K562 (cell line): ENCODE data around the gene GRAMD2B. TPM values are rescaled to one million over a fixed set of nuclear protein-coding genes. Genes with fewer than 3 reads are reported as not detected.

Source experiments
- ATAC-seq: fragments of 200-7000 bp; cut with Tn5 transposase; 3 replicates; pipeline ENCODE4 v1.9.1; 2020; ENCODE audit warnings: moderate library complexity
- BruUV-seq: library from RNA; stranded (reverse); fragments of 400-500 nt; replicated peaks from 2 replicates; lab custom pipeline; 2021; lab: Mats Ljungman, UMichigan
- CTCF ChIA-PET: fragments of 300-600 bp; formaldehyde crosslinking; extraction: SDS; loops from one replicate; lab custom pipeline; 2021; ENCODE audit warnings: low intra/inter-chr PET ratio; lab: Yijun Ruan, JAX
- POLR2A ChIA-PET: fragments of 300-600, 350-650 bp; sonication (Branson Sonifier 250); formaldehyde crosslinking; extraction: SDS; loops from one replicate; lab custom pipeline; 2021; ENCODE audit warnings: antibody characterized with exemption, inconsistent platforms; lab: Yijun Ruan, JAX
- DNase-seq, 4 experiments: peaks; one replicate each; pipeline versions ENCODE4 v3.0.0 to v3.0.0-alpha.2; 2011 to 2018; ENCODE audit warnings: low spot score in 3 of 4, mixed read lengths in 3 of 4; ENCODE audit errors: extremely low read depth in 1 of 4
- FAIRE-seq: peaks from 2 replicates; lab custom pipeline; 2011; peaks lifted over from hg19 to GRCh38; lab: Jason Lieb, UNC
- H2AFZ ChIP-seq: 2 replicates; pipeline ENCODE4 v1.6.0; 2011; ENCODE audit warnings: low read depth, low read length, control low read depth, inconsistent platforms
- H3K27ac ChIP-seq: fragments of 200-600 bp; 3 replicates; pipeline ENCODE4 v1.8.0; 2011; ENCODE audit warnings: low read depth, mild to moderate bottlenecking, control low read depth, inconsistent platforms, low read length, moderate library complexity, mixed read lengths; ENCODE audit errors: extremely low read depth
- H3K27me3 ChIP-seq, 2 experiments: fragments of 300-600 bp in 1 of 2; 2 replicates in 1 of 2; 3 replicates in 1 of 2; pipeline versions ENCODE4 v1.6.0 to v1.8.0; 2011; ENCODE audit warnings: inconsistent platforms in 2 of 2, low read length in 2 of 2, mild to moderate bottlenecking in 1 of 2, mixed read lengths in 1 of 2, moderate library complexity in 1 of 2; ENCODE audit not compliant: control insufficient read depth in 2 of 2, insufficient read depth in 2 of 2
- H3K36me3 ChIP-seq: fragments of 300-600 bp; 3 replicates; pipeline ENCODE4 v1.8.0; 2011; ENCODE audit warnings: mild to moderate bottlenecking, low read length, inconsistent platforms; ENCODE audit not compliant: control insufficient read depth, insufficient read depth
- H3K4me1 ChIP-seq, 2 experiments: fragments of 200-600 bp in 1 of 2; replicated peaks in 1 of 2; 2 replicates in 1 of 2; 3 replicates in 1 of 2; pipeline versions ENCODE4 v1.5.1 to v1.8.0; 2011; ENCODE audit warnings: inconsistent platforms in 2 of 2, low read length in 2 of 2, mild to moderate bottlenecking in 1 of 2, mixed read lengths in 1 of 2, moderate library complexity in 1 of 2; ENCODE audit not compliant: control insufficient read depth in 2 of 2, insufficient read depth in 2 of 2
- H3K4me2 ChIP-seq: 2 replicates; pipeline ENCODE4 v1.6.1; 2011; ENCODE audit warnings: low read length, control low read depth, inconsistent platforms, mixed read lengths; ENCODE audit not compliant: insufficient read depth
- H3K4me3 ChIP-seq: fragments of 200-600 bp; sonication (generic), shearing (Covaris generic); 2 replicates; pipeline ENCODE4 v1.5.1; 2016; ENCODE audit warnings: control low read depth, inconsistent platforms
- H3K79me2 ChIP-seq: fragments of 200-600 bp; 3 replicates; pipeline ENCODE4 v1.8.0; 2011; ENCODE audit warnings: low read length, inconsistent platforms; ENCODE audit not compliant: control insufficient read depth, insufficient read depth
- H3K9ac ChIP-seq, 2 experiments: 2 replicates each; pipeline versions ENCODE4 v1.6.0 to v1.6.1; 2011; ENCODE audit warnings: low read depth in 2 of 2, low read length in 2 of 2, control low read depth in 1 of 2, inconsistent platforms in 1 of 2, mild to moderate bottlenecking in 1 of 2, mixed read lengths in 1 of 2; ENCODE audit not compliant: insufficient read depth in 1 of 2
- H3K9me1 ChIP-seq: one replicate; pipeline ENCODE4 v1.6.0; 2011; ENCODE audit warnings: inconsistent platforms, mild to moderate bottlenecking, low read length, moderate library complexity; ENCODE audit not compliant: control insufficient read depth, insufficient read depth
- H3K9me3 ChIP-seq: replicated peaks from 2 replicates; pipeline ENCODE4 v1.5.1; 2011; ENCODE audit warnings: low read depth, low read length, inconsistent platforms; ENCODE audit not compliant: control insufficient read depth, insufficient read depth
- H4K20me1 ChIP-seq: replicated peaks from 2 replicates; pipeline ENCODE4 v1.6.1; 2011; ENCODE audit warnings: low read length, inconsistent platforms, mixed read lengths; ENCODE audit not compliant: control insufficient read depth, insufficient read depth
- CTCF ChIP-seq, 3 experiments: IDR thresholded peaks in 2 of 3; conservative IDR thresholded peaks in 1 of 3; 2 replicates each; pipeline ENCODE4 v1.5.1; 2011 to 2012; ENCODE audit warnings: low read length in 3 of 3, mild to moderate bottlenecking in 3 of 3, control low read depth in 2 of 3, improper control_type of control experiment in 1 of 3, inconsistent platforms in 1 of 3, low read depth in 1 of 3, mixed read lengths in 1 of 3, moderate library complexity in 1 of 3; ENCODE audit not compliant: insufficient read depth in 2 of 3
- HNRNPUL1 ChIP-seq: fragments of 200-400 bp; formaldehyde crosslinking; IDR thresholded peaks from 2 replicates; pipeline ENCODE4 v1.6.1; 2017; ENCODE audit warnings: low read length
- KHSRP ChIP-seq: fragments of 450-650 bp; IDR thresholded peaks from 2 replicates; pipeline ENCODE4 v1.6.1; 2017
- RBM25 ChIP-seq: fragments of 200-400 bp; formaldehyde crosslinking; IDR thresholded peaks from 2 replicates; pipeline ENCODE4 v1.6.1; 2018; ENCODE audit warnings: low read length, low read depth, moderate library complexity; ENCODE audit not compliant: severe bottlenecking
- ZNF121 ChIP-seq: sonication (generic); formaldehyde crosslinking; conservative IDR thresholded peaks from 2 replicates; pipeline ENCODE4 v1.8.0; 2022; ENCODE audit warnings: missing genetic modification reagents
- WGBS: fragments of 100-300 bp; shearing (Covaris generic); methylation state at CpG from one replicate; pipeline ENCODE4 v1.1.6; 2016; ENCODE audit warnings: low coverage, mixed read lengths; ENCODE audit not compliant: insufficient coverage; ENCODE audit errors: missing lambda C conversion rate; 5-methylcytosine and 5-hydroxymethylcytosine counted together
- in situ Hi-C: fragments of 300-500 bp; cut with MboI; formaldehyde crosslinking; loops from 4 replicates; pipeline ENCODE4 v1.15.0; 2018; ENCODE audit warnings: inconsistent platforms, mixed read lengths
- intact Hi-C: fragments of 100-400 bp; cut with micrococcal nuclease; formaldehyde crosslinking; loops from 2 replicates; pipeline ENCODE4 v1.14.2; 2022
- polyA plus RNA-seq, 8 experiments: library from polyadenylated mRNA; depleted of rRNA in 4 of 8; stranded (reverse) in 5 of 8; unstranded in 3 of 8; fragments of >200 nt; fragmentation: Nextera tagmentation in 2 of 8; fragmentation: Illumina TruSeq in 1 of 8; extraction: Ambion mirVana in 2 of 8; extraction: Trizol in 1 of 8; gene quantifications; 2 replicates each; pipeline versions ENCODE4 v1.2.1 to v1.2.3, GENCODE V29; 2011 to 2014; ENCODE audit warnings: inconsistent platforms in 1 of 8, missing spikeins in 1 of 8
- total RNA-seq, 7 experiments: library from RNA; depleted of rRNA in 6 of 7; stranded (reverse); fragments of >200 nt in 6 of 7; fragmentation: Illumina TruSeq in 2 of 7; extraction: Trizol in 2 of 7; gene quantifications; 2 replicates each; pipeline versions ENCODE4 v1.2.1 to v1.2.3, GENCODE V29; 2011 to 2021; ENCODE audit warnings: low replicate concordance in 1 of 7

Gene GRAMD2B
- total and polyA plus RNA-seq, 9 of the 15 experiments (the other 6 are each of a cell fraction or from before 2014, with no cell fraction given), result 0.32 to 4.2 (median 1.4) TPM

- TF ChIP-seq CTCF (IDR thresholded peaks at IDR 0.05 in 2 of 3, conservative IDR thresholded peaks at IDR 0.05 in 1 of 3; ENCODE audit: insufficient read depth in 2 of 3, low read depth in 1 of 3, low read length in 3 of 3), result peak; percentile 59 to 60 (median 59)
- no peak for TF ChIP-seq KHSRP
Measured at GRCh38 chr5:126492939-126493338, 69.7 kb downstream of the GRAMD2B start (continued).

GRCh38 chr5:126494393-126494792 lies 71.2 kb downstream of the GRAMD2B start:
- FAIRE-seq, result no peak
- Histone ChIP-seq H3K4me3 (no peak overlapping the region), H3K9me1 (no peaks in the 10 kb centered on the region), H3K9ac (no peak overlapping the region), H2AFZ (no peak overlapping the region), H3K27ac (no peak overlapping the region), H3K9me3 (no peaks in the 10 kb centered on the region), H3K4me2 (no peak overlapping the region), H3K36me3 (no peaks in the 10 kb centered on the region), H3K27me3 (no peaks in the 10 kb centered on the region), H3K4me1 (no peaks in the 10 kb centered on the region; a peak in 1 of 5 replicates), H3K79me2 (no peaks in the 10 kb centered on the region), H4K20me1 (no peaks in the 10 kb centered on the region)
- in situ Hi-C loops (loop anchor here (5.0 kb wide), 1 partner anchor 43 kb away; no protein-coding TSS in a partner anchor), intact Hi-C loops (no loop called here)
- ChIA-PET CTCF (no interaction called here), POLR2A (no interaction called here)
- no peak for DNase-seq
- no peak for ATAC-seq
- WGBS, result 53% methylated on average over 3 of the region's 3 CpGs
- TF ChIP-seq ZNF121 (peak; percentile 95), HNRNPUL1 (no peak), RBM25 (peak; percentile 72)
- no TSS peak for BruUV-seq
